GM20431 (cell line): Measurements from ENCODE around the gene SSTR5.

Source experiments
- in situ Hi-C: fragments of 300-500 bp; cut with MseI, MboI; formaldehyde crosslinking; loops from one replicate; pipeline ENCODE4 v1.15.0; 2020; ENCODE audit warnings: low sequenced_read_pairs; ENCODE audit not compliant: unreplicated experiment

The SSTR5 gene

DNA sequence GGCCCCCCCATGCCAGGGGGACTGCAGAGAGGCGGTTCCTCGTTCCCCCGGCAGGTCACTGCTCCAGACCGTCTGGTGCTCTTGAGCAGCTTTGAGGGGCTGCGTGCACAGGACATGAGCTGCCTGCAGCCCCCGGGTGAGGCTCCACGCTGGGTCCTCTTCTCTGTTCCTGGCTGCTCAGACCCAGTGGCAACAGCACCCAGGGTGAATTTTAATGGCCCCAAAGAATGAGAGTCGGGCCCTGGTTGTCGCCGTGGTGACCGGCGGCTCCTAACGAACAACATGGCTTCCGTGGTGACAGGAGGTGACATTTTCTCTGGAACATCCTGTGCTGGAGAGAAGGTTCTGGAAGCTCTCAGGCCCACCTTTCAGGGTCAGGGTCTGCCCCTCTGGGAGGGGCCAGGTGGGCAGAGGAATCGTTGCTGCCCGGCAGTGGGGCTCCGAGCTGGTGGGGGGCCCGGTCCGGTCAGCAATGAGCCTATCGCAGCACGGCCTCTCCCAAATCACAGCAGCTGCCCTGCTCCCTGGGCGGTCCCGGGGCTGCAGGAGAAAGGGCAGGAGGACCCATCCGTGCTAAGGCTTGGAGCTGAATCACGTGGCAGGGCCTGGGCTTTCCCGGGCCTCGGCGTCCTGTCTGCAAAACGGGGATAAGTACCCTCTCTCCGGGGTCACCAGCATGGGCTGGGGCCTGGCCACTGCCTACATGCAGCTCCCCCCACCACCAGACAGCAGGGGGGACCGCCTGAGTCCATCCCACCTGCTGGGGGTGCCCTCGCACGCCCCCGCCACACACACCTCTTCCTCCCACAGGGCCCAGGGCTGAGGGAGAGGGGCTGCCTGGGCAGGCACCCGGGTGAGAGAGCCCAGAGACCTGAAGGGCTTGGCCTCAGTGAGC, 26.9 kb downstream of the SSTR5 start:
- in situ Hi-C loops, result no loop called here

GRCh38 chr16:1100084-1100800, 27.7 kb downstream of the SSTR5 start:
- in situ Hi-C loops, result no loop called here

DNA sequence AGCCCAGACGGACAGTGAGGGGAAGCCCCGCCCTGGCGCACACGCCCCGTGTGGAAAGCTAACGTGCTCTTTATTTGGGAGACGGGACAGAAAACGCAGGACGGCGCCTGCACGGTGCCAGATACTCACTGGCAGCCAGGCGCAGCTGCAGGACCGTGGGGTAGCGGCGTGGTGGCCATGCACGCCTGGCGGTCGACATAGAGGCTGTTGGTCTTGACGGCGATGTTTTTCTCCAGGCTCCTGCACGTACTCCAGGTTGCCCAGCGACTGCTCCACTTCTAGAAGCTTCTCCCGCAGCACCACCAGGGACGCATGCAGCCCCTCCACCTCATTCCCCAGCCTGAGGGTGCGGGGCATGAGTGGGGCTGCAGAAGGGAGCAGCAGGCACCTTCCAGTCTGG, 28.6 kb downstream of the SSTR5 start:
- in situ Hi-C loops, result no loop called here

- in situ Hi-C loops, result no loop called here
Observed at GRCh38 chr16:1101573-1102332, 29.2 kb downstream of the SSTR5 start.

- in situ Hi-C loops, result no loop called here
Observed at GRCh38 chr16:1102333-1102700, 29.8 kb downstream of the SSTR5 start.

DNA sequence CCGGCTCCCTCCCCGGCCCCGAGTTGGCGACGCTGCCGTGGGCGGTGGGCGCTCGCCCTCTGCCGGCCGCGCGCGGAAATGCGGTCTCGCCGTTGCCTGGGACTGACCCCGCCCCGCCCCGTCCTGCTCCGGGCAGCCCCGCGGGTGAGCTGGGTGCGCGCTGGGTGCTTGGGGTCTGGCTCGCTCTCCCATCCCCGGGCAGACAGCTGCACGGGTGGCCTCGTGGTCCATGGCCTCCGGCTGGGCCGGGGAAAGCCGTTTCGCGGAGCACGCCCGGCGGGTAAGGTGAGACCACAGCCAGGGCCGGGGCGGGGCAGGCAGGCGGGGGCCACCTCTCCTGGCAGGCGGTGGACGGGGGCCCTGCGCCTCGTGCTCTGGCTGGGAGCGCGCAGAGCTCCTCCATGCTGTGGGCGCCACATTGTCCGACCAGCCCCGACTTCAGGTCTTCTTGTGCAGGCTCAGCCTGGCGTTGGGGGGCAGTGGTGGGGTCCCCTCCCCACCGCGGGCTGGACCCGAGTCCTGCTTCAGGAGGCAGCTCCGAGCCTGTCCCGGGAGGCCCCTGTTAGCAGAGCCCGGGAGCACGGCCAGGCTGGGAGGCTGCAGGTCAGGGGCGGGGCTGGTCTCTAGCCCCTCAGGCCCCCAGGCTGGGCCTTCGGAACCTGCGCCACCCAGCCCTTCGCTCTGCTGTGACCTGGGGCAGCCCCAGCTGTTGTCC, 30.5 kb downstream of the SSTR5 start:
- in situ Hi-C loops, result no loop called here

DNA sequence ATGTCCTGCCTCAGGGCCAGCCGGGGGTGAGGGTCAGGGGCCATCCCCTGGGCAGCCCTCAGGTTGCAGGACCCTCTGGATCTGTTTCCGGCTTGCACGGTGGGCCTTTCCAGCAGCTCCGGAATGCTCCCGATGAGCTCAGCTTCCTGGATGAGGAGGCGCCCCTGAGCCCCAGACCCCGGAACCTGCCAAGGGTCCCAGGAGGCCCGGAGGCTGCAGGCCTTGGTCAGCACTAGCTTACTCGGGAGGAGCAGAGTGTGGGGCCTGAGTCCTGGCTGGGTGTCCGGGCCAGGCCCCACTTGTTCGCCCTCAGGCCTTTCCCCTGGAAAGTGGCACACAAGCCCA, 31.1 kb downstream of the SSTR5 start:
- in situ Hi-C loops, result no loop called here

- in situ Hi-C loops, result no loop called here
Observed at GRCh38 chr16:1105888-1106620, 33.5 kb downstream of the SSTR5 start.

- in situ Hi-C loops, result no loop called here
Observed at GRCh38 chr16:1106659-1107058, 34.1 kb downstream of the SSTR5 start.

- in situ Hi-C loops, result no loop called here
Observed at GRCh38 chr16:1107141-1107540, 34.6 kb downstream of the SSTR5 start.

GRCh38 chr16:1107731-1108130, 35.2 kb downstream of the SSTR5 start:
- in situ Hi-C loops, result no loop called here

GRCh38 chr16:1108299-1109252, 36.0 kb downstream of the SSTR5 start:
- in situ Hi-C loops, result no loop called here

DNA sequence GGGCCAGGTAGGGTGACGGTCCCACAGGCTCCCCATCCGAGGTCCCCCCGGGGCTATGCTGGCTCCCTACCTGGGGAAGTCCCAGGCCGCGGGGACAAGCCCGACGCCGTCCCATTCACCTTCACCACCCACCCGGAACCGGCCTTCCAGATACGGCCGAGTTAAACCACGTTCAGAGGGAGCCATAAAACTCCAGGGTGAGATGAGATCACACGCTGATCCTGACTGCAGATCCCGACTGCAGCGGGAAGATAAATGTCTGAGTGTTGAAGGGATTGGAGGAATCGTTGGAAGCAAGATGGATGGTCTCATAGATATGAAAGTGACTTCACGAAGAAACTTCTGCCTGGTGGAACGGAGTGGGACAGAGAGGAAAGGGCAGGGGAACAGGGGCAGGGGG, 37.1 kb downstream of the SSTR5 start:
- in situ Hi-C loops, result no loop called here

DNA sequence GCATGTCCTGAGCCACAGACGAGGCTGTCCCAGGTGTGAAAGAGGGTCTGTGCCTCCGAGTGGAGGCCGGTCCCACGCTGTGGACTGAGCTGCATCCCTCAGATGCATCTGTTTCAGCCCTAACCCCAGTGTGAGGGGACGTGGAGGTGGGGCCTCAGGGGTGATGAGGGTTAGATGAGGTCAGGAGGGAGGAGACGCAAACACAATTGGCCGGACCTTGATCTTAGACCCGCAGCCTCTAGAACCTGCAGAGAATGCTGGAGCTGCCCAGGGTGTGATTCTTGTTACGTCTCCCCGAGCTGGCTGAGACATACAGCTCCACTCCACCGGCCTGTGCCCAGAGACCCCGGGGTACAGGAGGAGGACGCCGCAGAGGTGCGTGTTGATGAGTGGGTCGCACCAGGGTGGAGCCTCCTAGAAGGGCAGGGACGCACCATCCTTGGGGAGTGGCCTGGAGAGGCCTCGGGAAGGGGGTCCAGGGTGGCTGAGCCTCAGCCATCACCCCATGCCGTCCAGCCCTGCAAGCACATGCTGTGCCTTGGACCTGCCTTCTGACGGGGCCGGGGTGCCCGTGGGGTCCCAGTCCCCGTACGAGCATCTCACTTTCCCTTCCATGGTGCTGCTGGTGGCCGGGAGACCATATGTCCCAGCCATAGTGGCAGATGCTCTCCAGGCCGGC, 40.1 kb downstream of the SSTR5 start:
- in situ Hi-C loops, result no loop called here

- in situ Hi-C loops, result no loop called here
Observed at GRCh38 chr16:1113489-1113888, 40.9 kb downstream of the SSTR5 start.

DNA sequence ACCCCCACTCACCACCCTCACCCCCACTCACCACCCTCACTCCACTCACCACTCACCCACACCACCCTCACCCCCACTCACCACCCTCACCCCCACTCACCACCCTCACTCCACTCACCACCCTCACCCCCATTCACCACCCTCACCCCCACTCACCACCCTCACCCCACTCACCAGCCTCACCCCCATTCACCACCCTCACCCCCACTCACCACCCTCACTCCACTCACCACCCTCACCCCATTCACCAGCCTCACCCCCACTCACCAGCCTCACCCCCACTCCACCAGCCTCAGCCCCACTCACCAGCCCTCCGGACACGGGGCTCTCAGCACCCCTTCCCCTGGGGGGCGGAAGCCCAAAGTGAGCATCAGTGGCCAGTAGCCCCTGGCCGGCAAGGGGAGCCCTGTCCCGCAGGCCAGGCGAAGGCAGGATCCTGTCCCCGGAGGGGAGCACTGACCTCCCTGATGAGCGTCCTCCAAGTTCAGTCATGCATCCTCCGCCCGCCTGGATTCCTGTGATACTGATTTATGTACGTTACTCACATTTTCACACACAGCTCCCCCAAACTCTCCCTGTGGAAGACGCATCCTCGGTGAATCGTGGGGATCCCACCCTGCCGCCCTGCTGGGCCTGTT, 41.5 kb downstream of the SSTR5 start:
- in situ Hi-C loops, result no loop called here

GRCh38 chr16:1116693-1117077, 44.1 kb downstream of the SSTR5 start:
- in situ Hi-C loops, result no loop called here
